AG08395 (cell line): Measurements from ENCODE around the gene NCOR1.
"Not testable (repeated sequence)": the region's sequence is repeated elsewhere in the genome, so short reads cannot be mapped to it uniquely, and the experiment has no call there.

Experiments used
- DNase-seq: peaks from one replicate; pipeline ENCODE4 v3.0.0; 2012; ENCODE audit warnings: mixed read lengths, low spot score

NCOR1 gene

GRCh38 chr17:16148596-16148995, 66.7 kb downstream of the NCOR1 start:
- DNase-seq: no peak

- DNase-seq: not testable (repeated sequence)
These were observed 69.9 kb downstream of the NCOR1 start for GRCh38 chr17:16145319-16145890.

- no peak for DNase-seq
These were observed 73.6 kb downstream of the NCOR1 start for GRCh38 chr17:16141685-16142084.

- no peak for DNase-seq
These were observed 74.5 kb downstream of the NCOR1 start for GRCh38 chr17:16140854-16141253.

GRCh38 chr17:16135461-16135860, 79.9 kb downstream of the NCOR1 start:
- DNase-seq: no peak

GRCh38 chr17:16131593-16131992, 83.7 kb downstream of the NCOR1 start:
- DNase-seq: no peak

- no peak for DNase-seq
These were observed 85.7 kb downstream of the NCOR1 start for GRCh38 chr17:16129441-16130205.

GRCh38 chr17:16123531-16123930, 91.8 kb downstream of the NCOR1 start:
- no peak for DNase-seq

- DNase-seq: no peak
These were observed 92.5 kb downstream of the NCOR1 start for GRCh38 chr17:16122697-16123434.

- no peak for DNase-seq
These were observed 93.4 kb downstream of the NCOR1 start for GRCh38 chr17:16121915-16122314.

GRCh38 chr17:16120937-16121336, 94.4 kb downstream of the NCOR1 start:
- DNase-seq: no peak

GRCh38 chr17:16117149-16117548, 98.2 kb downstream of the NCOR1 start:
- DNase-seq: no peak

GRCh38 chr17:16115077-16115698, 100.1 kb downstream of the NCOR1 start:
- not testable (repeated sequence) for DNase-seq

- no peak for DNase-seq
These were observed 106.5 kb downstream of the NCOR1 start for GRCh38 chr17:16108871-16109270.

GRCh38 chr17:16108386-16108785, 106.9 kb downstream of the NCOR1 start:
- no peak for DNase-seq

- no peak for DNase-seq
These were observed 108.1 kb downstream of the NCOR1 start for GRCh38 chr17:16107165-16107770.

GRCh38 chr17:16106161-16106891, 109.0 kb downstream of the NCOR1 start:
- DNase-seq: peak; percentile 37

GRCh38 chr17:16104189-16104588, 111.1 kb downstream of the NCOR1 start:
- no peak for DNase-seq

GRCh38 chr17:16101440-16101839, 113.9 kb downstream of the NCOR1 start:
- DNase-seq: no peak

- DNase-seq: no peak
These were observed 114.5 kb downstream of the NCOR1 start for GRCh38 chr17:16100737-16101400.

GRCh38 chr17:16091773-16092172, 123.6 kb downstream of the NCOR1 start:
- no peak for DNase-seq
